GM18502 (cell line): ENCODE measurements around the gene KDM7A.
"Not testable (repeated sequence)": the region's sequence is repeated elsewhere in the genome, so short reads cannot be mapped to it uniquely, and the experiment has no call there.

Source experiments
- ATAC-seq: cut with Tn5 transposase; IDR thresholded peaks from one replicate; pipeline ENCODE4 v1.9.1; 2021; ENCODE audit warnings: mild to moderate bottlenecking; ENCODE audit not compliant: unreplicated experiment, poor library complexity

Gene KDM7A

GRCh38 chr7:140203556-140203955 lies 26.8 kb upstream of the KDM7A start:
- ATAC-seq: no peak

- ATAC-seq: not testable (repeated sequence)
These were observed 26.2 kb upstream of the KDM7A start for GRCh38 chr7:140202942-140203341.

GRCh38 chr7:140201393-140201792 lies 24.6 kb upstream of the KDM7A start:
- no peak for ATAC-seq

GRCh38 chr7:140200061-140200989 lies 23.5 kb upstream of the KDM7A start:
- ATAC-seq: no peak

GRCh38 chr7:140197938-140198337 lies 21.2 kb upstream of the KDM7A start:
- ATAC-seq: no peak

GRCh38 chr7:140197218-140197890 lies 20.6 kb upstream of the KDM7A start:
- ATAC-seq: no peak

- no peak for ATAC-seq
These were observed 19.8 kb upstream of the KDM7A start for GRCh38 chr7:140196361-140197217.

GRCh38 chr7:140195859-140196258 lies 19.1 kb upstream of the KDM7A start:
- no peak for ATAC-seq

- no peak for ATAC-seq
These were observed 15.8 kb upstream of the KDM7A start for GRCh38 chr7:140192620-140193019.

GRCh38 chr7:140192176-140192575 lies 15.4 kb upstream of the KDM7A start:
- no peak for ATAC-seq

GRCh38 chr7:140190588-140190987 lies 13.8 kb upstream of the KDM7A start:
- no peak for ATAC-seq

- ATAC-seq: no peak
These were observed 13.1 kb upstream of the KDM7A start for GRCh38 chr7:140189917-140190316.

- ATAC-seq: no peak
These were observed 6.1 kb upstream of the KDM7A start for GRCh38 chr7:140182917-140183316.

GRCh38 chr7:140179339-140179738 lies 2.6 kb upstream of the KDM7A start:
- no peak for ATAC-seq

- peak; percentile 5 for ATAC-seq
These were observed 571 bp downstream of the KDM7A start for GRCh38 chr7:140176122-140176701.

- ATAC-seq: peak; percentile 60
These were observed 1.3 kb downstream of the KDM7A start for GRCh38 chr7:140175221-140176121.

GRCh38 chr7:140174217-140174616 lies 2.6 kb downstream of the KDM7A start:
- ATAC-seq: no peak

GRCh38 chr7:140170375-140170774 lies 6.4 kb downstream of the KDM7A start:
- no peak for ATAC-seq

GRCh38 chr7:140168816-140169215 lies 8.0 kb downstream of the KDM7A start:
- no peak for ATAC-seq
